ENCODE results near the gene SLC44A4. TPM values are rescaled to one million over a fixed set of nuclear protein-coding genes. Genes with fewer than 3 reads are reported as not detected.
A peak's percentile ranks its signal among the peaks of the same experiment; 100 is the strongest.
"Not testable (repeated sequence)": the region's sequence is repeated elsewhere in the genome, so short reads cannot be mapped to it uniquely, and the experiment has no call there.

Gene SLC44A4
- total and polyA plus RNA-seq, 8 donors: 35.4 to 201 (median 121) TPM

DNA sequence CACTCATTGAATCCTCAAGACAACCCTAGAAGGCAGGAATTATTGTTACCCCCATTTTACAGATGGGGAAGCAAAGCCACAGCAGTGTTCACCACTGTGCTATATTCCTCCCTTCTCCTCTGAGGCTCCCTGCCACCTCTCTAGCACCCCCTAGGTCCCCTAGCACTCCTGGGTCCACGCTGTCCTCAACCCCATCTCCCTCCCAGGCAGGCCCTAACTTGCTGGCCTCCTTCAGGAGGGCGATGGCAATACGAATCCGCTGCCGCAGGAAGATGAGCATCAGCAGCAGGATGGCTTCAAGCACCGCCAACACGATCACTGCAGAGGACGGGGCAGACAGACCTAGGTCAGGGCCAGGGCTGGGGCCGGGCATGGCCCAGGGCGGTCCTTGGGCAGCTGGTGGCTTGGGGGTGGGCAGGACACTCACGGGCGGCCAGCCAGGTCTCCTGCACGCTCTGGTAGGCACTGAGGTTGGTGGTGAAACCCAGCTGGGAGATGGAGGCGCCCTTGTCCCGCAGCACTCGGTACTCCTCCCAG, 8.3 kb downstream of the SLC44A4 start:
- TF ChIP-seq POLR2A (IDR thresholded peaks at IDR 0.05) (no peak), CTCF (IDR thresholded peaks at IDR 0.05) (no peak), POLR2AphosphoS5 (IDR thresholded peaks at IDR 0.05) (no peak), EP300 (IDR thresholded peaks at IDR 0.05) (no peak)
- H3K4me1 ChIP-seq: peaks cover 13 to 28% (median 17%) of the 10 kb centered on the region in 4 donors
- no peaks in the 10 kb centered on the region for H3K9me3 ChIP-seq
- no peak overlapping the region for H3K4me3 ChIP-seq
- no peak for DNase-seq
- intact Hi-C loops (cut with DNase I; ENCODE audit: low total_unique reads): no loop called here
- 70 to 83% (median 81%) methylated on average over 15 to 16 of the region's 16 CpGs for WGBS, 5 donors
- no peak overlapping the region for H3K27ac ChIP-seq
- no peaks in the 10 kb centered on the region for H3K27me3 ChIP-seq
- peaks cover 13 to 75% (median 37%) of the 10 kb centered on the region in 4 donors for H3K36me3 ChIP-seq

- peaks cover 12 to 72% (median 33%) of the 10 kb centered on the region in 4 donors for H3K36me3 ChIP-seq
- no peak overlapping the region for H3K4me3 ChIP-seq
- H3K9me3 ChIP-seq: no peaks in the 10 kb centered on the region
- TF ChIP-seq POLR2A (IDR thresholded peaks at IDR 0.05): no peak
- TF ChIP-seq POLR2AphosphoS5 (IDR thresholded peaks at IDR 0.05): no peak
- no peak for TF ChIP-seq EP300 (IDR thresholded peaks at IDR 0.05)
- no peak for TF ChIP-seq CTCF (IDR thresholded peaks at IDR 0.05)
- H3K4me1 ChIP-seq: peaks cover 8 to 37% (median 14%) of the 10 kb centered on the region in 4 donors
- intact Hi-C loops (cut with DNase I; ENCODE audit: low total_unique reads): no loop called here
- WGBS, 5 donors: 77 to 92% (median 87%) methylated on average over 7 to 8 of the region's 8 CpGs
- no peaks in the 10 kb centered on the region for H3K27me3 ChIP-seq
- H3K27ac ChIP-seq: no peak overlapping the region
- no peak for DNase-seq
Observed at GRCh38 chr6:31869343-31869742, 9.5 kb downstream of the SLC44A4 start.

DNA sequence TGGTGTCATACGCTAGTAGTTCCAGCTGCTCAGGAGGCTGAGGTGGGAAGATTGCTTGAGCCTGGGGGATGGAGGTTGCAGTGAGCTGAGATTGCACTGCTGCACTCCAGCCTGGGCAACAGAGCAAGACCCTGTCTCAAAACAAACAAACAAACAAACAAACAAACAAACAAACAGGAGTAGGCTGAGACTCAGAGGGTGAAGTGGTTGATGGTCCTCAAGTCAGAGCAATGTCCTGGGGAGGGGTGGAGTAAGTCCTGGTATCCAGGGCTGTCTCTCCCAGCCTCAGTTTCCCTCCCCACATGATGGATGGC, 10.2 kb downstream of the SLC44A4 start:
- DNase-seq; H3K9me3 ChIP-seq; intact Hi-C loops (cut with DNase I; ENCODE audit: low total_unique reads); H3K4me3 ChIP-seq; H3K27ac ChIP-seq; H3K27me3 ChIP-seq: not testable (repeated sequence)
- peaks cover 9 to 68% (median 32%) of the 10 kb centered on the region in 4 donors for H3K36me3 ChIP-seq
- WGBS, 5 donors: 60 to 96% (median 88%) methylated on average over 1 of the region's 1 CpG
- H3K4me1 ChIP-seq: peaks cover 12 to 39% (median 19%) of the 10 kb centered on the region in 4 donors

DNA sequence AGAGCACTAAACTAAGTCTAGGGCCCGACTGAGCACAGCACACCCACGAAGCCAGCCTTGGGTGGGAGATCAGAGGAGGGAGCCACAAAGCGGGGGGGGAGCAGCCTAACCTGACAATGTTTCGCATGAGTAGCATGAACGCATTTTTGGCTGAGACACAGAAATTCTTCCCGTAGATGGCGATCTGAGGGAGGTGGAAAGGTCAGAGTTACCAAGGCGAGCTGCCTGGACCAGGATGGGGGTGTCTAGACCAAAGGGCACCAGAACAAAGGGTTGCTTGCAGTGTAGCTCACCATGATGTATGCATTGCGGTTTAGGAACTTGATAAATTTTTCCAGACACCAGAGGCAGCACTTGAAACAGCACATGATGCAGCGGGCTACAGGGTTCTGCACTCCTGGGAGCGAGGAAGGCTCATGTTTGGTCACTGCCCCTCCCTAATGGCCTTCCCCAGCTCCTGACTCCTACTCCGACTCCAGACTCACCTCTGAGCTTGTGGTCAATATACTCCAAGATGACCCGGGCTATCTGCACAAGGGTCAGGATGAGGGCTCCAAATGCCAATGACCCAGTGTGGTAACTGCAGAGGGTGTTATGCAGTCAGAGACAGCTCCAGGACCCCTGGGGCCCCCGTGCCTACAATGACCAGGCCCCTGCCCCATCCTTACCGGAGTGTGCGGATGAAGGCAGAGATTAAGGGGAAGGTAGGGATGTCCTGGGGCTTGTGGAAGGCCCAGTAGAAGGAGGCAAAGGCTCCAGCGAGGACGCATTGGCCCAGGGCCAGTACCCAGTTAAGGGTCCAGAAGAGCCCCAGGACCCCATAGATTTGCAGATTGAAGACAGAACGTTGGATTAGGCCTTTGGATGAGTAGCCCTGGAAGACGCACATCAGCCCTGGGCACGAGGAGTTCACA, 13.3 kb downstream of the SLC44A4 start:
- DNase-seq: peak in 1 of 2 donors; percentile 68
- intact Hi-C loops (cut with DNase I; ENCODE audit: low total_unique reads): no loop called here
- H3K27ac ChIP-seq: peak overlapping the region in 4 of 5 donors; percentile 32 to 93 (median 86)
- peaks cover 8 to 53% (median 23%) of the 10 kb centered on the region in 4 donors for H3K36me3 ChIP-seq
- H3K9me3 ChIP-seq: no peaks in the 10 kb centered on the region
- no peak overlapping the region for H3K4me3 ChIP-seq
- H3K4me1 ChIP-seq: peaks cover 17 to 60% (median 36%) of the 10 kb centered on the region in 4 donors
- H3K27me3 ChIP-seq: no peaks in the 10 kb centered on the region
- 47 to 67% (median 61%) methylated on average over 20 to 21 of the region's 21 CpGs for WGBS, 5 donors
- TF ChIP-seq POLR2AphosphoS5 (IDR thresholded peaks at IDR 0.05) (peak in 1 of 3 donors; percentile 60), POLR2A (IDR thresholded peaks at IDR 0.05) (no peak), EP300 (IDR thresholded peaks at IDR 0.05) (no peak), CTCF (IDR thresholded peaks at IDR 0.05) (no peak)
